NT2/D1 (cell line): Measurements from ENCODE around the gene METTL25.

Experiments used
- SUZ12 ChIP-seq: IDR thresholded peaks from 2 replicates; pipeline ENCODE4 v1.6.1; 2011; ENCODE audit not compliant: insufficient read length, insufficient read depth; ENCODE audit errors: extremely low read depth
- YY1 ChIP-seq: IDR thresholded peaks from 2 replicates; pipeline ENCODE4 v1.6.1; 2011; ENCODE audit not compliant: insufficient read length, insufficient read depth
- ZNF274 ChIP-seq: IDR thresholded peaks from 2 replicates; pipeline ENCODE4 v1.6.1; 2011; ENCODE audit warnings: mild to moderate bottlenecking, low read depth, low read length

- TF ChIP-seq YY1 (no peak), SUZ12 (no peak), ZNF274 (no peak)
Measured at GRCh38 chr12:82414044-82414443, 55.7 kb downstream of the METTL25 start.
